Liver (tissue), 9 donors: Measurements from ENCODE around the gene PRPS2. TPM values are rescaled to one million over a fixed set of nuclear protein-coding genes. Genes with fewer than 3 reads are reported as not detected.

Experiments
- DNase-seq: peaks from one replicate; pipeline ENCODE4 v3.0.0-alpha.2; 2017; ENCODE audit warnings: low spot score
- H3K27ac ChIP-seq, 2 donors: one replicate each; pipeline ENCODE4 v1.7.0; 2013; ENCODE audit warnings: inconsistent platforms in 2 of 2, low read length in 2 of 2, control low read depth in 1 of 2, low read depth in 1 of 2, mild to moderate bottlenecking in 1 of 2
- H3K27me3 ChIP-seq, 4 donors: one replicate each; pipeline versions ENCODE4 v1.6.1 to v1.7.0; 2013; ENCODE audit warnings: low read length in 3 of 4, inconsistent platforms in 1 of 4, mild to moderate bottlenecking in 1 of 4, moderate library complexity in 1 of 4; ENCODE audit not compliant: control insufficient read depth in 4 of 4, insufficient read depth in 4 of 4
- H3K36me3 ChIP-seq, 4 donors: one replicate each; pipeline versions ENCODE4 v1.6.1 to v1.7.0; 2013; ENCODE audit warnings: low read length in 3 of 4, mild to moderate bottlenecking in 3 of 4, low read depth in 1 of 4, moderate library complexity in 1 of 4; ENCODE audit not compliant: control insufficient read depth in 4 of 4, insufficient read depth in 3 of 4
- H3K4me1 ChIP-seq, 4 donors: one replicate each; pipeline versions ENCODE4 v1.6.1 to v1.7.0; 2013; ENCODE audit warnings: low read length in 3 of 4, mild to moderate bottlenecking in 3 of 4, moderate library complexity in 1 of 4; ENCODE audit not compliant: control insufficient read depth in 4 of 4, insufficient read depth in 4 of 4
- H3K4me3 ChIP-seq, 3 donors: one replicate each; pipeline versions ENCODE4 v1.6.1 to v1.7.0; 2013; ENCODE audit warnings: low read length in 3 of 3, control low read depth in 1 of 3, low read depth in 1 of 3, mild to moderate bottlenecking in 1 of 3
- H3K9ac ChIP-seq, 2 donors: one replicate each; pipeline ENCODE4 v1.7.0; 2013; ENCODE audit warnings: low read length in 2 of 2, mild to moderate bottlenecking in 2 of 2, moderate library complexity in 2 of 2, control low read depth in 1 of 2, low read depth in 1 of 2
- H3K9me3 ChIP-seq, 4 donors: one replicate each; pipeline versions ENCODE4 v1.6.1 to v1.7.0; 2013; ENCODE audit warnings: low read length in 3 of 4; ENCODE audit not compliant: control insufficient read depth in 4 of 4
- FOXA1 ChIP-seq: IDR thresholded peaks from 2 replicates; pipeline ENCODE4 v1.6.1; 2016; ENCODE audit warnings: antibody characterized with exemption
- GABPA ChIP-seq, 2 donors: IDR thresholded peaks in 1 of 2; conservative IDR thresholded peaks in 1 of 2; 2 replicates each; pipeline ENCODE4 v1.6.1; 2016; ENCODE audit warnings: antibody characterized with exemption in 2 of 2, mild to moderate bottlenecking in 1 of 2, moderate library complexity in 1 of 2
- HNF4G ChIP-seq: IDR thresholded peaks from 2 replicates; pipeline ENCODE4 v1.6.1; 2016; ENCODE audit warnings: antibody characterized with exemption
- NR2F2 ChIP-seq: IDR thresholded peaks from 2 replicates; pipeline ENCODE4 v1.6.1; 2016; ENCODE audit warnings: antibody characterized with exemption
- RXRA ChIP-seq, 2 donors: IDR thresholded peaks; 2 replicates each; pipeline ENCODE4 v1.6.1; 2017 to 2018; ENCODE audit warnings: antibody characterized with exemption in 2 of 2, mild to moderate bottlenecking in 1 of 2
- SP1 ChIP-seq: IDR thresholded peaks from 2 replicates; pipeline ENCODE4 v1.6.1; 2018; ENCODE audit warnings: antibody characterized with exemption, mild to moderate bottlenecking
- YY1 ChIP-seq: IDR thresholded peaks from 2 replicates; pipeline ENCODE4 v1.6.1; 2016; ENCODE audit warnings: antibody characterized with exemption, mild to moderate bottlenecking
- WGBS: extraction: QIAGEN DNeasy Blood & Tissue Kit; methylation state at CpG from one replicate; pipeline ENCODE4 v1.1.7; 2013; 5-methylcytosine and 5-hydroxymethylcytosine counted together
- polyA plus RNA-seq, 2 donors: library from polyadenylated mRNA; stranded (reverse) in 1 of 2; unstranded in 1 of 2; fragments of 200-250 nt in 1 of 2; fragments of >200 nt in 1 of 2; fragmentation: Nextera tagmentation in 1 of 2; extraction: Ambion mirVana in 1 of 2; gene quantifications; one replicate each; pipeline versions ENCODE4 v1.2.1 to v1.2.3, GENCODE V29; 2013 to 2015
- total RNA-seq, 2 donors: library from RNA; depleted of rRNA; stranded (reverse); fragments of >200 nt; gene quantifications; one replicate each; pipeline ENCODE4 v1.2.3, GENCODE V29; 2014
- TF ChIP-seq, protein P1 (sequence below): IDR thresholded peaks from 2 replicates; pipeline ENCODE4 v1.6.1; 2016; ENCODE audit warnings: antibody characterized with exemption
- TF ChIP-seq, protein P2 (sequence below): fragments of 150-350 bp; IDR thresholded peaks from 2 replicates; pipeline ENCODE4 v1.5.1; 2017; ENCODE audit warnings: improper control_type of control experiment, low read depth, low read length; ENCODE audit not compliant: missing input control
- TF ChIP-seq, protein P3 (sequence below): IDR thresholded peaks from 2 replicates; pipeline ENCODE4 v1.6.1; 2016; ENCODE audit warnings: antibody characterized with exemption, mild to moderate bottlenecking
- TF ChIP-seq, protein P4 (sequence below): IDR thresholded peaks from 2 replicates; pipeline ENCODE4 v1.6.1; 2016; ENCODE audit warnings: antibody characterized with exemption
- TF ChIP-seq, protein P5 (sequence below): IDR thresholded peaks from 2 replicates; pipeline ENCODE4 v1.6.1; 2016; ENCODE audit warnings: antibody characterized with exemption
- donor health status: healthy.
- donor health status: healthy.
- donor health status: healthy.
- donor health status: healthy.
- donor health status: healthy.

PRPS2 gene
- total and polyA plus RNA-seq, 4 donors: 12.7 to 19.9 (median 13.5) TPM

DNA sequence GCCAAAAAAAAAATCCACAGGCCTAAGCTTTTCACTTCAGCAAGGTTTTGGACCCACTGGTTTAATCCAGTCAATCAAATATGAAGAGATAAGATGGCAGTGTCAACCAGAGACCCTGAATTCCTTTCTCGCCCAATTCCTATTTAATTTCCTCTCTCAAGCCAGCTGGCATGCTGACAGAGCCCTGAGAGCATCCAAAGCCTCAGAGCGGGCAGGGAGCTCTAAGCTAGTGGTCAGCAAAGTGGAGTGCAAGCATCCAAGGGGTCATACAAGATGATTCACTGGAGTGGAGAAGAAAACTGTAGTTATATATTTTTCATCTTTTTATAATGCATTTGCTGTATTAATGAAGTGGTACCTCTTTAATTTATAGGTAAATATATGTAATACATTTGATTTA lies 37.8 kb upstream of the PRPS2 start:
- Histone ChIP-seq H3K27ac (no peak overlapping the region), H3K4me1 (no peaks in the 10 kb centered on the region), H3K9me3 (peaks cover 0 to 11% (median 2%) of the 10 kb centered on the region in 4 donors), H3K9ac (no peak overlapping the region), H3K27me3 (no peaks in the 10 kb centered on the region), H3K36me3 (no peaks in the 10 kb centered on the region), H3K4me3 (no peak overlapping the region)
- WGBS: 77% methylated on average over 2 of the region's 2 CpGs
- TF ChIP-seq, protein P1, sequence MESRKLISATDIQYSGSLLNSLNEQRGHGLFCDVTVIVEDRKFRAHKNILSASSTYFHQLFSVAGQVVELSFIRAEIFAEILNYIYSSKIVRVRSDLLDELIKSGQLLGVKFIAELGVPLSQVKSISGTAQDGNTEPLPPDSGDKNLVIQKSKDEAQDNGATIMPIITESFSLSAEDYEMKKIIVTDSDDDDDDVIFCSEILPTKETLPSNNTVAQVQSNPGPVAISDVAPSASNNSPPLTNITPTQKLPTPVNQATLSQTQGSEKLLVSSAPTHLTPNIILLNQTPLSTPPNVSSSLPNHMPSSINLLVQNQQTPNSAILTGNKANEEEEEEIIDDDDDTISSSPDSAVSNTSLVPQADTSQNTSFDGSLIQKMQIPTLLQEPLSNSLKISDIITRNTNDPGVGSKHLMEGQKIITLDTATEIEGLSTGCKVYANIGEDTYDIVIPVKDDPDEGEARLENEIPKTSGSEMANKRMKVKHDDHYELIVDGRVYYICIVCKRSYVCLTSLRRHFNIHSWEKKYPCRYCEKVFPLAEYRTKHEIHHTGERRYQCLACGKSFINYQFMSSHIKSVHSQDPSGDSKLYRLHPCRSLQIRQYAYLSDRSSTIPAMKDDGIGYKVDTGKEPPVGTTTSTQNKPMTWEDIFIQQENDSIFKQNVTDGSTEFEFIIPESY: no peak
- TF ChIP-seq, protein P2, sequence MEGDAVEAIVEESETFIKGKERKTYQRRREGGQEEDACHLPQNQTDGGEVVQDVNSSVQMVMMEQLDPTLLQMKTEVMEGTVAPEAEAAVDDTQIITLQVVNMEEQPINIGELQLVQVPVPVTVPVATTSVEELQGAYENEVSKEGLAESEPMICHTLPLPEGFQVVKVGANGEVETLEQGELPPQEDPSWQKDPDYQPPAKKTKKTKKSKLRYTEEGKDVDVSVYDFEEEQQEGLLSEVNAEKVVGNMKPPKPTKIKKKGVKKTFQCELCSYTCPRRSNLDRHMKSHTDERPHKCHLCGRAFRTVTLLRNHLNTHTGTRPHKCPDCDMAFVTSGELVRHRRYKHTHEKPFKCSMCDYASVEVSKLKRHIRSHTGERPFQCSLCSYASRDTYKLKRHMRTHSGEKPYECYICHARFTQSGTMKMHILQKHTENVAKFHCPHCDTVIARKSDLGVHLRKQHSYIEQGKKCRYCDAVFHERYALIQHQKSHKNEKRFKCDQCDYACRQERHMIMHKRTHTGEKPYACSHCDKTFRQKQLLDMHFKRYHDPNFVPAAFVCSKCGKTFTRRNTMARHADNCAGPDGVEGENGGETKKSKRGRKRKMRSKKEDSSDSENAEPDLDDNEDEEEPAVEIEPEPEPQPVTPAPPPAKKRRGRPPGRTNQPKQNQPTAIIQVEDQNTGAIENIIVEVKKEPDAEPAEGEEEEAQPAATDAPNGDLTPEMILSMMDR: no peak
- no peak for DNase-seq

DNA sequence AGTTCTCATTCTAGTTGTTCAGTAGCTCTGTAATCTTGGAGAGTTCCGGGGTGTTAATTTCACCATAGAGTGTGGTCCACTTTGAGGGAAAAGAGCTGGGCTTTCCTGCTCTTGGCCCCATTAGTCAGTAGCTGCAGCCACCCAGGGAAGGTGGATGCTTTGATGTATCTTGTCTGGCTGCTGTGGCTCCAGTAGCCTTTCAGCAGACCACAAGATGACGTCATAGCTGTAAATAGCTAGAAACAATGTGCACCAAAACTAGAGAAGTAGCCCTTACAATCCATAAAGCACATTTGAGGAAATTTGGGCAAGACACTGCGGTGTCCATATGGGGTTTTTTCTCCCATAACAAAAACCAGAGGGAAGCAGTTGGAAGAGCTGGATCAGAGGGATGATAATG lies 32.9 kb upstream of the PRPS2 start:
- Histone ChIP-seq H3K9me3 (peaks cover 0 to 1% (median 0%) of the 10 kb centered on the region in 4 donors), H3K27ac (no peak overlapping the region), H3K4me3 (no peak overlapping the region), H3K9ac (no peak overlapping the region), H3K27me3 (no peaks in the 10 kb centered on the region), H3K4me1 (no peaks in the 10 kb centered on the region), H3K36me3 (no peaks in the 10 kb centered on the region)
- no peak for TF ChIP-seq YY1
- no peak for TF ChIP-seq GABPA (IDR thresholded peaks at IDR 0.05 in 1 of 2, conservative IDR thresholded peaks at IDR 0.05 in 1 of 2)
- TF ChIP-seq, protein P1: no peak
- TF ChIP-seq, protein P3, sequence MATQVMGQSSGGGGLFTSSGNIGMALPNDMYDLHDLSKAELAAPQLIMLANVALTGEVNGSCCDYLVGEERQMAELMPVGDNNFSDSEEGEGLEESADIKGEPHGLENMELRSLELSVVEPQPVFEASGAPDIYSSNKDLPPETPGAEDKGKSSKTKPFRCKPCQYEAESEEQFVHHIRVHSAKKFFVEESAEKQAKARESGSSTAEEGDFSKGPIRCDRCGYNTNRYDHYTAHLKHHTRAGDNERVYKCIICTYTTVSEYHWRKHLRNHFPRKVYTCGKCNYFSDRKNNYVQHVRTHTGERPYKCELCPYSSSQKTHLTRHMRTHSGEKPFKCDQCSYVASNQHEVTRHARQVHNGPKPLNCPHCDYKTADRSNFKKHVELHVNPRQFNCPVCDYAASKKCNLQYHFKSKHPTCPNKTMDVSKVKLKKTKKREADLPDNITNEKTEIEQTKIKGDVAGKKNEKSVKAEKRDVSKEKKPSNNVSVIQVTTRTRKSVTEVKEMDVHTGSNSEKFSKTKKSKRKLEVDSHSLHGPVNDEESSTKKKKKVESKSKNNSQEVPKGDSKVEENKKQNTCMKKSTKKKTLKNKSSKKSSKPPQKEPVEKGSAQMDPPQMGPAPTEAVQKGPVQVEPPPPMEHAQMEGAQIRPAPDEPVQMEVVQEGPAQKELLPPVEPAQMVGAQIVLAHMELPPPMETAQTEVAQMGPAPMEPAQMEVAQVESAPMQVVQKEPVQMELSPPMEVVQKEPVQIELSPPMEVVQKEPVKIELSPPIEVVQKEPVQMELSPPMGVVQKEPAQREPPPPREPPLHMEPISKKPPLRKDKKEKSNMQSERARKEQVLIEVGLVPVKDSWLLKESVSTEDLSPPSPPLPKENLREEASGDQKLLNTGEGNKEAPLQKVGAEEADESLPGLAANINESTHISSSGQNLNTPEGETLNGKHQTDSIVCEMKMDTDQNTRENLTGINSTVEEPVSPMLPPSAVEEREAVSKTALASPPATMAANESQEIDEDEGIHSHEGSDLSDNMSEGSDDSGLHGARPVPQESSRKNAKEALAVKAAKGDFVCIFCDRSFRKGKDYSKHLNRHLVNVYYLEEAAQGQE: no peak
- no peak for TF ChIP-seq NR2F2
- TF ChIP-seq, protein P4, sequence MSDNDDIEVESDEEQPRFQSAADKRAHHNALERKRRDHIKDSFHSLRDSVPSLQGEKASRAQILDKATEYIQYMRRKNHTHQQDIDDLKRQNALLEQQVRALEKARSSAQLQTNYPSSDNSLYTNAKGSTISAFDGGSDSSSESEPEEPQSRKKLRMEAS: no peak
- TF ChIP-seq RXRA (IDR thresholded peaks at IDR 0.05): no peak
- TF ChIP-seq HNF4G: no peak
- no peak for TF ChIP-seq SP1
- no peak for TF ChIP-seq FOXA1
- TF ChIP-seq, protein P5, sequence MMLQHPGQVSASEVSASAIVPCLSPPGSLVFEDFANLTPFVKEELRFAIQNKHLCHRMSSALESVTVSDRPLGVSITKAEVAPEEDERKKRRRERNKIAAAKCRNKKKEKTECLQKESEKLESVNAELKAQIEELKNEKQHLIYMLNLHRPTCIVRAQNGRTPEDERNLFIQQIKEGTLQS: no peak
- WGBS: 53% methylated on average over 3 of the region's 3 CpGs
- no peak for DNase-seq
